ENCODE data around the gene NOM1. TPM values are rescaled to one million over a fixed set of nuclear protein-coding genes. Genes with fewer than 3 reads are reported as not detected.

Gene NOM1
- total and polyA plus RNA-seq, 9 donors, result 9.4 to 20.1 (median 13.6) TPM

GRCh38 chr7:156979711-156980110 is 30.2 kb downstream of the NOM1 start:
- 100% methylated on average over 1 of the region's 4 CpGs for WGBS (ENCODE audit: insufficient coverage)
- Histone ChIP-seq H3K36me3 (ENCODE audit: control insufficient read depth, insufficient read depth, low read length) (no peaks in the 10 kb centered on the region), H3K9me3 (replicated peaks; ENCODE audit: control insufficient read depth, low read depth, low read length) (peaks cover 10% of the 10 kb centered on the region), H3K27me3 (ENCODE audit: control insufficient read depth, insufficient read depth, low read length) (no peaks in the 10 kb centered on the region), H3K4me3 (ENCODE audit: low read length) (no peak overlapping the region), H3K27ac (ENCODE audit: low read length) (no peak overlapping the region), H3K4me1 (ENCODE audit: control insufficient read depth, insufficient read depth, low read length) (peaks cover 2% of the 10 kb centered on the region)
- DNase-seq, result no peak

- no peak overlapping the region for H3K4me3 ChIP-seq (ENCODE audit: low read length)
- WGBS (ENCODE audit: insufficient coverage), result 17% methylated on average over 1 of the region's 14 CpGs
- peaks cover 3% of the 10 kb centered on the region for H3K27me3 ChIP-seq (ENCODE audit: control insufficient read depth, insufficient read depth, low read length)
- H3K36me3 ChIP-seq (ENCODE audit: control insufficient read depth, insufficient read depth, low read length), result no peaks in the 10 kb centered on the region
- peak; percentile 93 for DNase-seq
- H3K4me1 ChIP-seq (ENCODE audit: control insufficient read depth, insufficient read depth, low read length), result peaks cover 12% of the 10 kb centered on the region
- H3K9me3 ChIP-seq (replicated peaks; ENCODE audit: control insufficient read depth, low read depth, low read length), result peaks cover 5% of the 10 kb centered on the region
- H3K27ac ChIP-seq (ENCODE audit: low read length), result peak overlapping the region; percentile 59
Observed at GRCh38 chr7:156984174-156984891, 34.8 kb downstream of the NOM1 start.

- 62% methylated on average over 27 of the region's 29 CpGs for WGBS (ENCODE audit: insufficient coverage)
- no peaks in the 10 kb centered on the region for H3K9me3 ChIP-seq (replicated peaks; ENCODE audit: control insufficient read depth, low read depth, low read length)
- H3K27ac ChIP-seq (ENCODE audit: low read length), result no peak overlapping the region
- peaks cover 12% of the 10 kb centered on the region for H3K4me1 ChIP-seq (ENCODE audit: control insufficient read depth, insufficient read depth, low read length)
- no peak overlapping the region for H3K4me3 ChIP-seq (ENCODE audit: low read length)
- no peak for DNase-seq
- no peaks in the 10 kb centered on the region for H3K36me3 ChIP-seq (ENCODE audit: control insufficient read depth, insufficient read depth, low read length)
- peaks cover 6% of the 10 kb centered on the region for H3K27me3 ChIP-seq (ENCODE audit: control insufficient read depth, insufficient read depth, low read length)
Observed at GRCh38 chr7:156985101-156985992, 35.8 kb downstream of the NOM1 start.

- Histone ChIP-seq H3K9me3 (replicated peaks; ENCODE audit: control insufficient read depth, low read depth, low read length) (no peaks in the 10 kb centered on the region), H3K27me3 (ENCODE audit: control insufficient read depth, insufficient read depth, low read length) (peaks cover 9% of the 10 kb centered on the region), H3K36me3 (ENCODE audit: control insufficient read depth, insufficient read depth, low read length) (no peaks in the 10 kb centered on the region), H3K4me1 (ENCODE audit: control insufficient read depth, insufficient read depth, low read length) (peaks cover 12% of the 10 kb centered on the region), H3K27ac (ENCODE audit: low read length) (no peak overlapping the region), H3K4me3 (ENCODE audit: low read length) (no peak overlapping the region)
- 72% methylated on average over 8 of the region's 8 CpGs for WGBS (ENCODE audit: insufficient coverage)
- DNase-seq, result no peak
Observed at GRCh38 chr7:156986378-156986777, 36.9 kb downstream of the NOM1 start.

GRCh38 chr7:156988343-156989185 is 39.1 kb downstream of the NOM1 start:
- H3K27me3 ChIP-seq (ENCODE audit: control insufficient read depth, insufficient read depth, low read length), result peaks cover 29% of the 10 kb centered on the region
- DNase-seq, result no peak
- no peak overlapping the region for H3K27ac ChIP-seq (ENCODE audit: low read length)
- WGBS (ENCODE audit: insufficient coverage), result 64% methylated on average over 25 of the region's 27 CpGs
- H3K9me3 ChIP-seq (replicated peaks; ENCODE audit: control insufficient read depth, low read depth, low read length), result no peaks in the 10 kb centered on the region
- no peaks in the 10 kb centered on the region for H3K36me3 ChIP-seq (ENCODE audit: control insufficient read depth, insufficient read depth, low read length)
- peaks cover 12% of the 10 kb centered on the region for H3K4me1 ChIP-seq (ENCODE audit: control insufficient read depth, insufficient read depth, low read length)
- no peak overlapping the region for H3K4me3 ChIP-seq (ENCODE audit: low read length)

GRCh38 chr7:156989766-156990535 is 40.4 kb downstream of the NOM1 start:
- H3K36me3 ChIP-seq (ENCODE audit: control insufficient read depth, insufficient read depth, low read length), result no peaks in the 10 kb centered on the region
- DNase-seq, result no peak
- no peak overlapping the region for H3K4me3 ChIP-seq (ENCODE audit: low read length)
- H3K9me3 ChIP-seq (replicated peaks; ENCODE audit: control insufficient read depth, low read depth, low read length), result no peaks in the 10 kb centered on the region
- peaks cover 7% of the 10 kb centered on the region for H3K4me1 ChIP-seq (ENCODE audit: control insufficient read depth, insufficient read depth, low read length)
- 82% methylated on average over 24 of the region's 25 CpGs for WGBS (ENCODE audit: insufficient coverage)
- H3K27me3 ChIP-seq (ENCODE audit: control insufficient read depth, insufficient read depth, low read length), result peaks cover 42% of the 10 kb centered on the region
- no peak overlapping the region for H3K27ac ChIP-seq (ENCODE audit: low read length)

GRCh38 chr7:156993021-156993924 is 43.8 kb downstream of the NOM1 start:
- peaks cover 67% of the 10 kb centered on the region for H3K27me3 ChIP-seq (ENCODE audit: control insufficient read depth, insufficient read depth, low read length)
- 29% methylated on average over 22 of the region's 32 CpGs for WGBS (ENCODE audit: insufficient coverage)

GRCh38 chr7:156993925-156994235 is 44.4 kb downstream of the NOM1 start:
- Histone ChIP-seq H3K4me3 (ENCODE audit: low read length) (no peak overlapping the region), H3K27ac (ENCODE audit: low read length) (no peak overlapping the region), H3K36me3 (ENCODE audit: control insufficient read depth, insufficient read depth, low read length) (no peaks in the 10 kb centered on the region), H3K4me1 (ENCODE audit: control insufficient read depth, insufficient read depth, low read length) (no peaks in the 10 kb centered on the region), H3K27me3 (ENCODE audit: control insufficient read depth, insufficient read depth, low read length) (peaks cover 71% of the 10 kb centered on the region), H3K9me3 (replicated peaks; ENCODE audit: control insufficient read depth, low read depth, low read length) (no peaks in the 10 kb centered on the region)
- no peak for DNase-seq
- 71% methylated on average over 8 of the region's 10 CpGs for WGBS (ENCODE audit: insufficient coverage)

More at GRCh38 chr7:156993021-156993924, 43.8 kb downstream of the NOM1 start:
- no peak overlapping the region for H3K4me3 ChIP-seq (ENCODE audit: low read length)
- H3K27ac ChIP-seq (ENCODE audit: low read length), result no peak overlapping the region
- no peaks in the 10 kb centered on the region for H3K36me3 ChIP-seq (ENCODE audit: control insufficient read depth, insufficient read depth, low read length)
- H3K4me1 ChIP-seq (ENCODE audit: control insufficient read depth, insufficient read depth, low read length), result no peaks in the 10 kb centered on the region
- peak; percentile 35 for DNase-seq
- no peaks in the 10 kb centered on the region for H3K9me3 ChIP-seq (replicated peaks; ENCODE audit: control insufficient read depth, low read depth, low read length)

- 65% methylated on average over 4 of the region's 8 CpGs for WGBS (ENCODE audit: insufficient coverage)
- Histone ChIP-seq H3K27ac (ENCODE audit: low read length) (no peak overlapping the region), H3K36me3 (ENCODE audit: control insufficient read depth, insufficient read depth, low read length) (no peaks in the 10 kb centered on the region), H3K27me3 (ENCODE audit: control insufficient read depth, insufficient read depth, low read length) (peaks cover 75% of the 10 kb centered on the region), H3K9me3 (replicated peaks; ENCODE audit: control insufficient read depth, low read depth, low read length) (no peaks in the 10 kb centered on the region), H3K4me3 (ENCODE audit: low read length) (no peak overlapping the region), H3K4me1 (ENCODE audit: control insufficient read depth, insufficient read depth, low read length) (no peaks in the 10 kb centered on the region)
- no peak for DNase-seq
Observed at GRCh38 chr7:156994417-156994816, 44.9 kb downstream of the NOM1 start.

All from muscle of leg (tissue), 11 donors.